Measurements from ENCODE around the gene DHRSX.
"Not testable (repeated sequence)": the region's sequence is repeated elsewhere in the genome, so short reads cannot be mapped to it uniquely, and the experiment has no call there.

Gene DHRSX

DNA sequence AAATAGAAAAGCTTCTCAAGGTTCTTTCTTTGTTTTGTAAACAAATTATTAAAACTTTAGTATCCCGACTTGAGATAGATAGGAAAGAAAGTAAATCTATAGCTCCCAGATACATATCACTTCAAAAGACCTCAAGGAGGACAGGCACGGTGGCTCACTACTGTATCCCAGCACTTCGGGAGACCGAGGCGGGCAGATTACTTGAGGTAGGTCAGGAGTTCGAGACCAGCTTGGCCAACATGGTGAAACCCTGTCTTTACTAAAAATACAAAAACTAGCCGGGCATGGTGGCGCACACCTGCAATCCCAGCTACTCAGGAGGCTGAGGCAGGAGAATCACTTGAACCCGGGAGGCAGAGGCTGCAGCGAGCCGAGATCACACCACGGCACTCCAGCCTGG is 260.0 kb downstream of the DHRSX start:
- not testable (repeated sequence) for DNase-seq (ENCODE audit: extremely low read depth in 1 of 2, low read depth in 1 of 2)

DNA sequence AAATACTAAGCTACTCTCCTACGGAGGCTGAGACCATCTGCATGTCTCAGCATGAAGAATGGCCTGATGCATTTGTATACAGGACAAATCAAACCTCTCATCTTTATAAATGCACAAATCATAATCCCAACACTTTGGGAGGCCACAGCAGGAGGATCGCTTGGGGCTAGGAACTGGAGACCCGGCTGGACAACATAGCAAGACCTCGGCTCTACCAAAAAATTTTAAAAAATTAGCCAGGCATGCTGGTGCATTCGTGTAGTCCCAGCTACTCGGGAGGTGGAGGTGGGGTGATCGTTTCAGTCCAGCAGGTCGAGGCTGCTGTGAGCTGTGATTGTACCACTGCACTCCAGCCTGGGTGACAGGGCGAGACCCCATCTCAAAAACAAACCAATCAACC is 262.8 kb downstream of the DHRSX start:
- no peak for DNase-seq (ENCODE audit: extremely low read depth in 1 of 2, low read depth in 1 of 2)

- DNase-seq (ENCODE audit: extremely low read depth in 1 of 2, low read depth in 1 of 2) = no peak
These were observed 269.1 kb downstream of the DHRSX start for GRCh38 chrX:2231570-2232192.

GRCh38 chrX:2230457-2230856 is 270.3 kb downstream of the DHRSX start:
- no peak for DNase-seq (ENCODE audit: extremely low read depth in 1 of 2, low read depth in 1 of 2)

- DNase-seq (ENCODE audit: extremely low read depth in 1 of 2, low read depth in 1 of 2) = no peak
These were observed 272.2 kb downstream of the DHRSX start for GRCh38 chrX:2228536-2228935.

GRCh38 chrX:2226906-2227656 is 273.7 kb downstream of the DHRSX start:
- DNase-seq (ENCODE audit: extremely low read depth in 1 of 2, low read depth in 1 of 2) = no peak

GRCh38 chrX:2226182-2226581 is 274.6 kb downstream of the DHRSX start:
- no peak for DNase-seq (ENCODE audit: extremely low read depth in 1 of 2, low read depth in 1 of 2)

- DNase-seq (ENCODE audit: extremely low read depth in 1 of 2, low read depth in 1 of 2) = no peak
These were observed 276.1 kb downstream of the DHRSX start for GRCh38 chrX:2224597-2225235.

GRCh38 chrX:2224161-2224560 is 276.6 kb downstream of the DHRSX start:
- no peak for DNase-seq (ENCODE audit: extremely low read depth in 1 of 2, low read depth in 1 of 2)

DNA sequence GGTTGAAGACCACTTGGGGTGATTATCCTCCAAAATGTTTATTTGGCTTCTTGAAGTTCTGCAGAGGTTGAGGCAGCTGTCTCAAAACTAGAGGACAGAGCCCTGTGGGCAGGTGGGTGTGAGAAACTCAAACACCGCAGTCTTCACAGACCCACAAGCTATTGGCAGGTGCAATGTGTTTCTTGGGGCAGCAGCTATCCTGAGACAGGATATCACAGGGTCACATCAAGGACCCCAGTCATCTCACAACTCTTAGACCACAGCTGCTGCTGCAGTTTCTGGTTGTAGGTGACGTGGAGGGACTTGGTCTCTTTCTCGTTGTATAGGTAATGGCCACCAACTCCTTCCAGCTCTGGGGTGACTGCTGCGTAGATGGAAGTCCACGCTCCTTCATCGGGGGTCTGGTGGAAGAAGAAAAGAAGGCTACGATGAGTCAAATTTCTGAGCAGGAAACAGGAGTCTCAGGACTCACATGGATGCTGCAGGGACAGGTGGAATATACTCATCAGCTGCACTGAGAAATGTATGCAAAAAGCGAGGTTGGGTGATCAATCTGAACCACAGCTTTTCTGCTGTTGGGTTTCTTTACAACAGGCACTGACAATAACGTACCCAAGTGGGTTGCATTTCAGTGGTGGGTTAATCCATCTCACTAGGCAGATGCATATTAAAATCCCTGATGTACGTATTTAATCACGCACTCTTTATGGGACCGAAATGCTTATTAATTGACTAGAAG is 279.8 kb downstream of the DHRSX start:
- no peak for DNase-seq (ENCODE audit: extremely low read depth in 1 of 2, low read depth in 1 of 2)

DNA sequence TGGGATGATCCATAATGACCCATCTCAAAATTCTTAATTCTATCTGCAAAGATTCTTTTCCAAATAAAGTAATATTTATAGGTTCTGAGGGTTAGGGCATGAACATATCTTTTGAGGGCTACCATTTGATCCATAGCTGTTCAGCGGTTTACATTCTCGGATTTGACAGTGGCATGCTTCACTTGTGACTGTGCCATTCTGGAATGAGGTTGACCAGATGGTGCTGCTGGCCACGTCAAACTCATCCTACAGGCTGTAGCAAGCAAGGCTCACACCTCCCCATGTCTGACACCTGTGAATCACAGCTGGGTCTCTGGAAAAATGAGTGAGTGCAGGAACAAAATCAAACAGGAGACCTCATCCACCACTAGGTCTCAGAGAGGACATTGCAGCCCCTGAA is 280.5 kb downstream of the DHRSX start:
- no peak for DNase-seq (ENCODE audit: extremely low read depth in 1 of 2, low read depth in 1 of 2)

DNA sequence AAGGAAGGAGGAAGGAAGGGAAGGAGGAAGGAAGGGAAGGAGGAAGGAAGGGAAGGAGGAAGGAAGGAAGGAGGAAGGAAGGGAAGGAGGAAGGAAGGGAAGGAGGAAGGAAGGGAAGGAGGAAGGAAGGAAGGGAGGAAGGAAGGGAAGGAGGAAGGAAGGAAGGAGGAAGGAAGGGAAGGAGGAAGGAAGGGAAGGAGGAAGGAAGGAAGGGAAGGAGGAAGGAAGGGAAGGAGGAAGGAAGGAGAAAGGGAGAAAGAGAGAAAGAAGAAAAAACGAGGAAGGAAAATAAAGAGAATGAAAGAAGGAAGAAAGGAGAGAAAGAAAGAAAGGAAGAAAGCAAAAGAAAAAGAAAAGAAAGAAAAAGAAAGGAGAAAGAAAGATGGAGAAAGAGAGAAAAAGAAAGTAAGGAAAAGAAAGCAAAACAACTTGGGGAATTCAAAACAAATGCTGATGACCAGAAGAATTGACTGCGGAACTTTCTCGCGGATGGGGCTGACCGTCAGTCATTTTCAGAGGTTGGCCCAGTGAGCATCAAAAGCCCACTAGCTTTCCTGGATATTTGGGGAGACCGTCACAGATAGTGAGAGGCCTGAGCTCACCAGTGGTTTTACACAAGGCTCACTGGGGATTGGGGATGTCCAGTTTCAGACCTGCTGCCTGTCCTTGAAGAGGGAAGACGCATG is 286.5 kb downstream of the DHRSX start:
- DNase-seq (ENCODE audit: extremely low read depth in 1 of 2, low read depth in 1 of 2) = not testable (repeated sequence)

DNA sequence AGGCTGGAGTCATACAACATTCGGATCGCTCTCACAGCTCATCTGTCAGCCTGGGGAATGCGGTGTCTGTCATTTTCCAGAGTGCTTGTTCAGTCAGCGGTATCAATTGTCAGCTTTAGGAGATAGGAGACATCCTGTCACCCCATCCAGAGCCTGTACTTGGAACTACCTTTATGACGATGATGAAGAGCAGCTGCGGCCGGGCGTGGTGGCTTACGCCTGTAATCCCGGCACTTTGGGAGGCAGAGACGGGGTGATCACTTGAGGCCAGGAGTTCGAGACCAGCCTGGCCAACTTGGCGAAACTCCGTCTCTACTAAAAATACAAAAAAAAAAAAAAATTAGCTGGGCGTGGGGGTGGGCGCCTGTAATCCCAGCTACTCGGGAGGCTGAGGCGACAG is 289.1 kb downstream of the DHRSX start:
- not testable (repeated sequence) for DNase-seq (ENCODE audit: extremely low read depth in 1 of 2, low read depth in 1 of 2)

DNA sequence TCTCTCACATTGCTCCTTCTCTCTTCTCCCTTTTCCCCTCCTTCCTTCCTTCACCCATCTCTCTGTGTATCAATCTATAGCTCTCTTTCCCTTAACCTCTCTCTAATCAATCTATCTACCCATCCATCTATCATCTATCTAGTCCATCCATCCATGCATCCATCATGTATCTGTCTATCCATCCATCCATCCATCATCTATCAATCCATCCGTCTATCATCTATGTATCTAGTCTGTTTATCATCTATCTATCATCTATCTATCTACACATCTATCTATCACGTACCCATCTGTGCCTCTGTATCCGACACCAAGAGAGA is 307.5 kb downstream of the DHRSX start:
- no peak for DNase-seq (ENCODE audit: extremely low read depth in 1 of 2, low read depth in 1 of 2)

DNA sequence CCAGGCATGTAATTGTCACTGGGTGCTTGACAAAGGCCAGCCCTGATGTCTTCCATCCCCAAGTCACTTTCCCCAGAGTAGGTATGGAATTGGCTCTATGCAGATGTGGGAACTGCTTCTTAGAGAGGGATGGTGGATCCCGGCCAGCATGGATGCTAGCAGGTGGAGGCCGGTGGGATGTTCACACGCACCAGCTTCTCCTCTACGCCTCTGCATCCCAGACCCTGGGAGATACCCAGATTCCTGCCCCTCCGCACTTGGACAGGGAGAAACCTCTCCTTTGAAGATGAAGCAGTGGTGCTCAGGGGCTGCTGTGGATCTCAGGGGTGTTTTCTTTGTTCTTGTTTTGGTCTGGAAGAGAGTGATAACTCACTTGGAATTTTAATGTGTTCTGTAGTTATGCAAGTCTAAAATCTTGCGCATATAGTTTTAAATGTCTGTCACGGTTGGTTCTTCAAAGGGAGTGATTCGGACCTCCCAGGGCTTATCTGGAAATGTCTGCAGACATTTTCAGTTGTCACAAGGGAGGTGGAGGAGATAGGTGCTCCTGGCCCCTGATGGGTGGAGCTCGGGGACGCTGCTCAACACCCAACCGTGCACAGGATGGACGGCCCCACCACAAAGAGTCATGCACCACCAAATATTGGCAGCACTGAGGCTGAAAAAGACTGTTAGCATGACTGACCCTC is 308.0 kb downstream of the DHRSX start:
- no peak for DNase-seq (ENCODE audit: extremely low read depth in 1 of 2, low read depth in 1 of 2)

DNA sequence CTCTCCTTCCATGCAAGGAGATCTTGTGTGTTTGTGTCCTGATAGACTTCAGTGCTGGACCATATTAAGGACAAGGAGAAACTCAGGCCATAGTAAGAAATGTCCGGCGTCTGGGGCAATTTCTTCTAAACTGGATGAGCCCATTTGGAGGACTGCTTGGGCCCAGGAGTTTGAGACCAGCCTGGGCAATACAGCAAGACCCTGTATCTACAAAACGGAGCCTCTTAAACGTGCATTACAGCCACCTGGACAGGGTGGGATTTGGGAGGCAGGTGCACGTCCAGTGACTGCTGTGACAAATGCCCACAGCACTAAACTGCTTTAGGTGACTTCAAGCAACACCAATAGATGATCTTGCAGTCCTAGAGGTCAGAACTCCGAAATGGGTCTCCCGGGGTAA is 311.9 kb downstream of the DHRSX start:
- no peak for DNase-seq (ENCODE audit: extremely low read depth in 1 of 2, low read depth in 1 of 2)

DNA sequence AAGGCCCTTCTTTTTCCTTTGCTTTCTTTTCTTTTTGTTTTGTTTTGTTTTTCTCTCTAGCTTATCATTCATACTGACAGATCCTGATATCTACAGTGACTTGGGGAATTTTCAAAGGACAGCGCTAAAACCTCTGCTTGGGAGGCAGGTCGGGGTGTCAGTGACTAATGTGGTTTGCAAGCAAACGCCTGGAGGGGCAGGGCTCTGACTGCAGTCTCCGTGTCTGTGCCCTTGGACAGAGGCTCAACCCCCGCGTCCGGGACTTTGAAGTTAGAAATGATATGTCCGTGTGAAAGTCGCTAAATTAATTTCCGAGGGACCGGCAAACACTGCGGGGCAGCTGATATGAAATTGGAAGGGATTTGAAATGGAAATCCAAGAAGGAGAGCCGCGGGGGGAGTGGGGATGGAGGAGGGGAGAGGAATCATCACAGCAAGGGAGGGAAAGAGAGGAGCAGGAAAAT is 312.4 kb downstream of the DHRSX start:
- no peak for DNase-seq (ENCODE audit: extremely low read depth in 1 of 2, low read depth in 1 of 2)

DNA sequence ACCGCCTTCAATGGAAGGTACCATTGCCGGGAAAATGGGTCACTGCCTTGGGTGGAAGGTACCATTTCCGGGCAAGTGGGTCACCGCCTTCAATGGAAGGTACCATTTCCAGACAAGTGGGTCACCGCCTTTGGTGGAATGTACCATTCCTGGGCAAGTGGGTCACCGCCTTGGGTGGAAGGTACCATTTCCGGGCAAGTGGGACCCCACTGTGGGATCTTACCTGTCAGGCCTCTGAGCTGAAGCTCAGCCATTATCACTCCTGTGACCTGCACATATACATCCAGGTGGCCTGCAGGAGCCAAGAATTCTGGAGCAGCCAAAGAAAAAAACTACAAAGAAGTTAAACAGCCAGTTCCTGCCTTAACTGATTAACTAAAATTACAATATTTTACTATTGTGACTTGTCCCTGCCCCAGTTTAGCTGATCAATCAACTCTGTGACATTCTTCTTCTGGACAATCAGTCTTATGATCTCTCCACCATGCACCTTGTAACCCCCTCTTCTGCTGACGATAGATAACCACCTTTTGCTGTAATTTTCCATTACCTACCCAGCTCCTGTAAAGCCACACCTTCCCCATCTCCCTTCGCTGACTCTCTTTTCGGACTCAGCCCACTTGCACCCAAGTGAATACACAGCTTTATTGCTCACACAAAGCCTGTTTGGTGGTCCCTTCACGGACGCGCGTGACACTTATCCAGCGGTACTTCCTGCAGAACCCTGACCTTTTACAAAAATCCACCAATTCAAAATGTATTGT is 313.2 kb downstream of the DHRSX start:
- DNase-seq (ENCODE audit: extremely low read depth in 1 of 2, low read depth in 1 of 2) = no peak

DNA sequence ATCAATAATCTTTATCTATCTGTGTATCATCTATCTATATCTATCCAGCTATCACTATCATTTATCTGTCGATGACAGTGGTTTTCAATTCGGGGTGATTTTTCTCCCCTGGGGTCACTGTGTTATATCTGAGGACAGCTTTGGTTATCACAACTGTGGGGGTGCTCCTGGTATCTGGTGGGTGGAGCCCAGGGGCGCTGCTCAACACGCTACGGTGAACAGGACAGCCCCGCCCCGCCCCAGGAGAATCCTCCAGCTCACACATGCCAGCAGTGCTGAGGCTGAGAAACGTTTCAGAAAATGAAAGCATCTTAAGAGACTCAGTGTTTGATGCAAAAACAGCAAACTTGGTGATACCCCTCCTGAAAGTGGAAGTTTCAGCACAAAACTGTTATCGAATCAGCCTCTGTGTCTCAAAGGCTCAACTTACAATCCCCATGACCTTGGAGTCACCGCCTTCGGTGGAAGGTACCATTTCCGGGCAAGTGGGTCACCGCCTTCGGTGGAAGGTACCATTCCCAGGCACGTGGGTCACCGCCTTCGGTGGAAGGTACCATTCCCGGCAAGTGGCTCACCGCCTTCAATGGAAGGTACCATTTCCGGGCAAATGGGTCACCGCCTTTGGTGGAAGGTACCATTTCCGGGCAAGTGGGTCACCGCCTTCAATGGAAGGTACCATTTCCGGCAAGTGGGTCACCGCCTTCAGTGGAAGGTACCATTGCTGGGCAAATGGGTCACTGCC is 315.3 kb downstream of the DHRSX start:
- no peak for DNase-seq (ENCODE audit: extremely low read depth in 1 of 2, low read depth in 1 of 2)
